Measurements from ENCODE around the gene CDKN2B.

CDKN2B gene

GRCh38 chr9:22044583-22044982 is 35.5 kb upstream of the CDKN2B start:
- no peak for TF ChIP-seq CTCF (conservative IDR thresholded peaks at IDR 0.05; ENCODE audit: control insufficient read depth, insufficient read depth, low read depth, low read length)
- DNase-seq (ENCODE audit: low read depth): peak; percentile 93

GRCh38 chr9:22043928-22044327 is 34.8 kb upstream of the CDKN2B start:
- H3K4me3 ChIP-seq (ENCODE audit: control insufficient read depth, low read depth, low read length): no peak overlapping the region
- TF ChIP-seq CTCF (conservative IDR thresholded peaks at IDR 0.05; ENCODE audit: control insufficient read depth, insufficient read depth, low read depth, low read length): no peak
- DNase-seq (ENCODE audit: low read depth): no peak

More at GRCh38 chr9:22044583-22044982, 35.5 kb upstream of the CDKN2B start:
- H3K4me3 ChIP-seq (ENCODE audit: control insufficient read depth, low read depth, low read length): no peak overlapping the region

- peak; percentile 64 for DNase-seq (ENCODE audit: low read depth)
- H3K4me3 ChIP-seq (ENCODE audit: control insufficient read depth, low read depth, low read length): no peak overlapping the region
- TF ChIP-seq CTCF (conservative IDR thresholded peaks at IDR 0.05; ENCODE audit: control insufficient read depth, insufficient read depth, low read depth, low read length): no peak
Measured at GRCh38 chr9:22041775-22042174, 32.7 kb upstream of the CDKN2B start.

GRCh38 chr9:22041344-22041743 is 32.2 kb upstream of the CDKN2B start:
- H3K4me3 ChIP-seq (ENCODE audit: control insufficient read depth, low read depth, low read length): no peak overlapping the region
- TF ChIP-seq CTCF (conservative IDR thresholded peaks at IDR 0.05; ENCODE audit: control insufficient read depth, insufficient read depth, low read depth, low read length): no peak
- DNase-seq (ENCODE audit: low read depth): no peak

- DNase-seq (ENCODE audit: low read depth): peak; percentile 87
- no peak overlapping the region for H3K4me3 ChIP-seq (ENCODE audit: control insufficient read depth, low read depth, low read length)
- no peak for TF ChIP-seq CTCF (conservative IDR thresholded peaks at IDR 0.05; ENCODE audit: control insufficient read depth, insufficient read depth, low read depth, low read length)
Measured at GRCh38 chr9:22040760-22041159, 31.7 kb upstream of the CDKN2B start.

- peak; percentile 49 for DNase-seq (ENCODE audit: low read depth)
- H3K4me3 ChIP-seq (ENCODE audit: control insufficient read depth, low read depth, low read length): no peak overlapping the region
- TF ChIP-seq CTCF (conservative IDR thresholded peaks at IDR 0.05; ENCODE audit: control insufficient read depth, insufficient read depth, low read depth, low read length): no peak
Measured at GRCh38 chr9:22039258-22039657, 30.2 kb upstream of the CDKN2B start.
